ENCODE data around the gene NOL4L.

NOL4L gene

GRCh38 chr20:32560482-32560988 is 24.6 kb downstream of the NOL4L start:
- no peak for DNase-seq

DNA sequence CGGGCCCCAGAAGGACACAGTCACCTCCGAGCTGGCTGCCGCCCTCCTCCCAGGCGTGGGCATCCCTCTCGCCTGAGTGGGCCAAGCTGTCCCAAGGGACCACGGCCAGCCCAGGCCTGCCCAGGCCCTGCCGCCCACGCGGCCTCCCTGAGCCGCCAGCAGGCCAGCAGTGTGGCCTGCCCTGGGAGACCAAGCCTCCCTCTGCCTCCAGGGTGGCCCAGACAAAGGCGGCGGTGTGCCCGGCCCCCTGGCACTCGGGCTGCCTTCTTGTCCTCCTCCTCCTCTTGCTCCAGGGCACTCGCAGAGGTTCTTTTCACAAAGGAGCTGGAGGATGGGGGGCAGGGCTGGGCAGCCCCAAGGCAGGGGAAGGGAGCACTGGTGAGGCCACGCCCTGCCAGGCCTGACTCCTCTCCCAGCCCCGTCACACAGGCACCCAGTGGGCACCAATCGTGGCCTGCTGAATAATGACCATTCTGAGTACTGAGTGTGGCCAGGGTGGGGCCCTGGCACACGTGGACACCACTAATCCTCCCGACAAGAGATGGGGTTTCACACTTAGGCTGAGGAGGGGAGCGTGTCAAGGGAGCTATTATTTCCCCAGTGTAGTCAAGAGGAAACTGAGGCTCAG is 25.3 kb downstream of the NOL4L start:
- no peak for DNase-seq

- no peak for DNase-seq
Measured at GRCh38 chr20:32559205-32559752, 25.9 kb downstream of the NOL4L start.

- no peak for DNase-seq
Measured at GRCh38 chr20:32558526-32558925, 26.6 kb downstream of the NOL4L start.

DNA sequence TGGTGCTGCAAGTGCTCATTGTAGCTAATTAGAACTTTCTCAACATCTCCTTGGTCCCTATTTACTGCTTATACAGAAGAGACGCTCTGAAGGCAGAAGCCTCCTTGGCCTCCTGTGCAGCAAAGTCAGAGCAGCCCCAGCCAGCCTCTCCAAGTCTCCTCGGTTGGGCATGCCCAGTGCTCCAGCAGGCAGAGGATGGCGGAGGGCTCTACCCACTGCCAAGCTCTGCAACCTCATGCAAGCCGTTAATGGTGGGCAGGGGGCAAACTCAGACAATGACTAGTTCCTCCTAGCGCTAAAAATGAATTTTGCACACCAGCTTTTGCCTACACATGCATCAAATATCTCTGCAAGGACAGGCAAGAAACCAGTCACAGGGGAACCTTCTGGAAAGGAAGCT is 27.8 kb downstream of the NOL4L start:
- DNase-seq: no peak

DNA sequence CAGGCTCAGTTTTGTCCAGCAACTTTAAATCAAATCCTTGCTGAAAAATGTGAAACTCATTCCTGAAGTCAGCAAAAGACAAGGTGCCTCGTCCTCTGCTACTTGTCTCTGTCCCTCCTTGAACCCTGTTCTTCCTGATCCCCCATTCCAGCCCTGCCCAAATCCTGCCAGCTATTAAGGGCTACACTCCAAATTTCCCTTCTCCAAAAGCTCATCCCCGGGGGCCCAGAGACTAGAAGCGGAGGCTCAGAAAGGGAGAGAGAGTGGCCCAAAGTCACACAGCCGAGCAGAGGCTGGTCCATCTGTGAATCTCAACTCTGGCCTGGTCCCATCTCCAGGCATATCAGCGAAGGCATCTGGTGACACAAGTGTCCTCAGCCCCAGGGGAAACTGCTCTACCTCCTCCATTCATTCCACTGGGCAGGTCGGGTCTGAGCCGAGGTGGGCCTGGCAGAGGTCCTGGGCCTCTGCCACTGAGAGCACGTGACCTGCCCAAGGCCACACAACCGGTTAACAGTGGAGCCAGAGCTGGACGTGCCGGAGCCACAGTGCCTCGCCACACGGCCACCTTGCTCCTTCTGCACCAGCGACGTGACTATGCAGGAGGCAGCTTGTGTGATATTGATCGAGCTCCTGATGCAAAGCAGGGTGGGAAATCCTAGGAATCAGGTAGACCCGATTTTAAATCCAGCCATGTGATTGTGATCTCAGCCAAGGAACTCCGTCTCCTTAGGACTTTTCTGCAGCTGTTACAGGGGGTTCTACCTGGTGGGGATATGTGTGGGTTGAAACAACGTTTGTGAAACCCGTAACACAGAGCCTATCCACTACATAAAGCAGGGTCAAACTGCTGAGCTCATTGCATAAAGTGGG is 28.6 kb downstream of the NOL4L start:
- no peak for DNase-seq

DNA sequence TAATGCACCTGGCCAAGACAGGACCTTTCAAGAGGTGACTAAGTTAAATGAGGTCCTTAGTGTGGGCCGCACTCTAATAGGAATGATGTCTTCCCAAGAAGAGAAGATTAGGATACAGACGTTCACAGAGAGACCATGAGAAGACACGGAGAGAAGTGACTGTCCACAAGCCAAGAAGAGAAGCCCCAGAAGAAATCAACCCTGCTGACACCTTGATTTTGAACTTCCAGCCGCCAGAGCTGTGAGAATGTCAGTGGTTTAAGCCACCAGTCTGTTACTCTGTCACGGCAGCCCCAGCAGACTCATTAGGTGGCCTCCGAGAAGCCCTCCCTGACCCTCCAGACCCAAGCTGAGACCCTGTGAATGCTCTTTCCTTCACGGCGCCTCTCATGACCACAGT is 29.5 kb downstream of the NOL4L start:
- no peak for DNase-seq

- no peak for DNase-seq
Measured at GRCh38 chr20:32554965-32555289, 30.2 kb downstream of the NOL4L start.

- no peak for DNase-seq
Measured at GRCh38 chr20:32553618-32554017, 31.5 kb downstream of the NOL4L start.

- DNase-seq: no peak
Measured at GRCh38 chr20:32551693-32552092, 33.4 kb downstream of the NOL4L start.

DNA sequence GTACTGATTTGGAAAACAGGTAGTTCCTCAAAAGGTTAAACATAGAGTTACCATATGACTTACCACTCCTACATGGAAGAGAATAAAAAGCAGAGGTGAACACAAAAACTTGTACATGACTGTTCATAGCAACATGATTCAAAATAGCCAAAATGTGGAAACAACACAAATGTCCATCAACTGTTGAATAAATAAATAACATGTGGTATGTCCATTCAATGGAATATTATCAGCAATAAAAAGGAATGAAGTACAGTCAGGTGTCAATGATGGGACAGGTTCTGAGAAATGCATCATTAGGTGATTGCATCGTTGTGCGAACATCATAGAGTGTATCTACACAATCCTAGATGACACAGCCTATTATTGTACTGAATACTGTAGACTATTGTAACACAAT is 35.3 kb downstream of the NOL4L start:
- no peak for DNase-seq

GRCh38 chr20:32547753-32548034 is 37.4 kb downstream of the NOL4L start:
- DNase-seq: no peak

DNA sequence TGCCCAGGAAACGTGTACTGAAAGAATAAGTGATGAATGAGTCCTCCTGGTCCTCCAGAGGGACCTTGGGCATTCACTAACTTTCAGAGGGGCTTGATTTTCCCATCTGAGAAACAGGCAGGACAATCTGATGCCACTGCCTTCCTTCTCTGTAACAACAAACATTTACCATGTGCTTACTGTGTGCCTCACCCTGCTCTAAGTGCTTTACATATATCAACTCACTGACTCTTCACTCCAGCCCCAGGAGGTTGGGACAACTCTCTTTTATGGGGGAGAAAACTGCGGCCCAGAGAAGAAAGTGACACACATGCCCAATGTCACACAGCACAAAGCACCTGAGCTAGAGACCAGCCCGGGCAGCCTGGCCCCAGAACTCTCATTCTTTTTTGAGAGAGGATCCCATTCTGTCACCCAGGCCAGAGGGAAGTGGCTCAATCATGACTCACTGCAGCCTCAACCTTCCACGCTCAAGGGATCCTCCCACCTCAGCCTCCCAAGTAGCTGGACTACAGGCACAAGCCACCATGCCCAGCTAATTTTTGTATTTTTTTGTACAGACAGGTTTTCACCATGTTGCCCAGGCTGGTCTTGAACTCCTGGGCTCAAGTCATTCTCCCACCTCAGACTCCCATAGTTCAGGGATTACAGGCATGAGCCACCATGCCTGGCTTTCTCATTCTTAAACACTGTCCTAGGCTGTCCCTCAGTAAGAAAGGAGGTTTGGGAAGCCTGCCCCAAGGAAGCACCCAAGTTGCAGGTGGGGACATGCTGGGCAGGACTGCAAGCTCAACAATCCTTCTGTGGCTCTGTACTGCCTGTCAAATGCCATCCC is 38.0 kb downstream of the NOL4L start:
- DNase-seq: no peak

DNA sequence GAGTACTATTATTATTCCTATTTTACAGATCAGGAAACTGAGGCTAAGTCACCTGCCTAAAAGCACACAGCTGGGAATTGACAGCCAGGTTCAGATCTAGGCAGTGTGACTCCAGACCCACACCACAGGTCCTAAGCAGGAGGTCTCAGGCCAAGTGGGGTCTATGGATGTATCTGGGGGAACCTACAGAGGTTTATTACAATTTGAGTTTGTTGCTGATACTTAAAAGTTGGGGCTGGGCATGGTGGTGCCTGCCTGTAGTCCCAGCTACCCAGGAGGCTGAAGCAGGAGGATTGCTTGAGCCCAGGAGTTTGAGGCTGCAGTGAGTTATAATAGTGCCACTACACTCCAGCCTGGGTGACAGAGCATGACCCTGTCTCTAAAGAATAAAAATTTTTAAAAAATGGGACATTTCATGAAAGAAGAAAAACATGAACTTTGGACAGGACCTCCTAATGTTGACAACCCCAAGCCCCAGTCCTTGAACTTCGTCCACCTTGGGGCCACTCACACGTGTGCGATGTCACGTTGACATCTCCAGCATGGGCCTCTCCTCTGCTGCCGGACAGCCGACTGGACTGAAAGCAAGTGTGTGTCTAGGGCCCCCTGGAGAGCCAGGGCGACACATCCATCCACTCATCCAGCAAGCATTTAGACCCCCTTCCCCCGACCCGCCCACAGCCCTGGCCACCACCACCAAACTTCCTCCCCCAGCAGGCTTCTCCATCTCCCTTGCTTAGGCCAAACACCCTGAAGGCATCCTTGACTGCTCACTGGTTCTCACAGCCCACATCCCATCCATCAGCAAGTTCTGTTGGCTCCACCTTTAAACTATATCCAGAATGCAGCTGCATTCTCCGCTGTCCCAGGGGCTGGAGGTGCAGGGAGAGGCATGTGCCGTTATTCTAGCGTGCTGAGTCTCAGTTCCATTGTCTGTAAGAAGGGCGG is 40.0 kb downstream of the NOL4L start:
- DNase-seq: no peak

GRCh38 chr20:32544260-32544722 is 40.8 kb downstream of the NOL4L start:
- no peak for DNase-seq

DNA sequence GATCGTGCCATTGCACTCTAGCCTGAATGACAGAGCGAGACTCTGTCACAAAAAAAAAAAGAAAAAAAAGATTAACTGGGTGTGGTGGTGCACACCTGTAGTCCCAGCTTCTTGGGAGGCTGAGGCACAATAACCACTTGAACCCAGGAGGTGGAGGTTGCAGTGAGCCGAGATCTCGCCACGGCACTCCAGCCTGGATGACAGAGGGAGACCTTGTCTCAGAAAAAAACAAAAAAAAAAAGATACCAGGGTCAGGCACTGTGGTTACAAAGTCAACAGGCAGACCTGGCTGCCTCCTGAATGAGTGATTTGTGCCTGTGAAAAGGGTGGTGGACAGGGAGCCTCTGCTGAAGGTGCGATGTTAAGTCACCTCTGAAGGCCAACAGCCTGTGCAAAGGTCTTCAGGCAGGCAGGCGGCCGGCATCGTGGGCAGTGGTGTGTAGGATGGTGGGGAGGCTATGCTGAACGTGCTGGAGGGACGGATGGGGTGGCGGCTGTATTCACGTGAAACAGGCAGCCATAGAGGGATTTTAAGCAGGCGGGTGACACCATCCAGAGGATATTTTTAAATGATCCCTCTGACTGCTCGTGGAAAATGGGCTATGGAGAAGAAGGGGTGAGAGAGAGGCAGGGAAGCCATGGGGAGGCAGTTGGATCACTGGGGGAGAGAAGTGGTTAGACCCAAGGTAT is 41.4 kb downstream of the NOL4L start:
- DNase-seq: no peak

- DNase-seq: no peak
Measured at GRCh38 chr20:32542259-32542615, 42.9 kb downstream of the NOL4L start.

DNA sequence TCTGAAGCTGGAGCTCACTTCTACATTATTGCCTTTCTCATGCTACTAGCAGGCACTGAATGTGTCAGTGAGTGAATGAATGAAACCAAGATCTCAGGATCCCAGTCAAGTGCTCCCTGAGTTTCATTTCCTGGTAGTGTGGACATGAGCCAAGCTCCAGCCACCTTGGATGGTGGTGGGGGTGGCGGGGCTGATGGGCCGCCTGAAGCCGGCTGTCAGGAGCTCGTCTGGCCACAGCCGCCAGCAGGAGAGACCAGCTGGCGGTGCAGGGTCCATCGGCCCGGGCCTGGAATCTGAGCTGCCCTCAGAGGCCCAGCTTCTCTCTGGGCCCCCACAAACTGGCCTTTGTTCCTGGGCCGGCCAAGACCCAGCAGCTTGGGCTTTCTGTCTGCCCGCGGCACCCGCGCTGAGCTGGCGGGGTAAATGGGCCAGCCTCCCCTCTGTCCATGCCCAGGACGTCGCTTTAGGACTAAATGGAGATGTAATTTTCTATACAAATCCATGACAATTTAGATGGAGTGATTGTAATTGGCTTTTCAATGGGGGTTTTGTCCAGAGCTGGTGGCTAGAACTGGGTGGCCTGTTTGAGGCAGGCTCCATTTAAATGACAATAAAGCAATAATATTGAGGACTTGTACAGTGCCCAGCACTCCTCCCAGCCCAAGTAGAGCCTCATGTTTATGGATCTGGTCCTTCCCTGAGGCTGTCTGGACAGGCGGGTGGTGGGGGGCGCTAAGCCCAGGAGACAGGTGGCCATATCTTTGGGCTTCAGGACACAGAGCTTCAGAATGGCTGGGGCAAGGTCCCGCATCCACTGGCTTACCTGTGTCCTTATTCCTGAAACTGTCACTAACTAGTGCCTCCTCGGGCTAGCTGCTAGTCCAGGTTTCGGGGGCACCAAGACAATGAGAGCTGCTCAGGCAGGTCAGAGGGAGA is 43.5 kb downstream of the NOL4L start:
- no peak for DNase-seq

DNA sequence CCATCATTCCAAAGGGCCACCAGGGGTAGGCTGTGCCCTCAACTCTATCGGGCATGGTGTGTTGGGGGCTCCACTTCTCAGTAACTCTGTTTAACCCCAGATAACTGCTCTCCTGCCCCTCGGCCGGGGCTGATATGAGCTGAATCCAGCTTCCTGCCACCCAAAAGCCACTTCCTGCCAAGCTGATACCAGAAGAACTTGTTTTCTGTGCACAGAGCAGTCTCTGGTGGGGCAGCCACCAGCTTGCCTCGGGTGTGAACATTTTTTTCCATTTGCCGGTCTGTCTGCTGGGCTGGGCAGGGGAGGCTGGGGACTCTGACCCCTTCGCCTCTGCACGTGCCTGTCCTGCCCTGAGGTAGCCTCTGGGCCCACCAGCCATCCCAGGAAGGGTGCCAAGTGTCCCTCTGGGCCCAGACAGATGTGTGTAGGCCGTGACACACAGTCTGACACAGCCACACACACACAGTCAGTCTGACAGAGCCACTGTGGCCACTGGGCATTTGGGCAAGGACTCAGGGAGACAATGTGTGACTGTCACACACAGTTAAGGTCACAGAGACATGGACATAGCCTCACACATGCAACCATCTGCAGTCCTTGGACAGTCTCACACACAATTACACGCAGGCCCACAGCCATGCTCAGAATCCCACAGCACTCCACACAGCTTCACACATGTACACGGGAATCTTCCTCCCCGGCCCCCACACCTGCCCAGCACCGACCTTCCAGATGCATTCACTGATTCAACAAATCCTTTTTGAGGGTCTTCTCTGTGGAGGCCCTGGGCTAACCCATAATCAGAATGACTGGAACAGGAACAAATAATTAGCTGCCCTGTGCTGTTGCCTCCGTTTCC is 45.1 kb downstream of the NOL4L start:
- DNase-seq: peak; percentile 51 to 66
